ENCODE measurements around the gene ACOT4.
"Not testable (repeated sequence)": the region's sequence is repeated elsewhere in the genome, so short reads cannot be mapped to it uniquely, and the experiment has no call there.

The ACOT4 gene, protein sequence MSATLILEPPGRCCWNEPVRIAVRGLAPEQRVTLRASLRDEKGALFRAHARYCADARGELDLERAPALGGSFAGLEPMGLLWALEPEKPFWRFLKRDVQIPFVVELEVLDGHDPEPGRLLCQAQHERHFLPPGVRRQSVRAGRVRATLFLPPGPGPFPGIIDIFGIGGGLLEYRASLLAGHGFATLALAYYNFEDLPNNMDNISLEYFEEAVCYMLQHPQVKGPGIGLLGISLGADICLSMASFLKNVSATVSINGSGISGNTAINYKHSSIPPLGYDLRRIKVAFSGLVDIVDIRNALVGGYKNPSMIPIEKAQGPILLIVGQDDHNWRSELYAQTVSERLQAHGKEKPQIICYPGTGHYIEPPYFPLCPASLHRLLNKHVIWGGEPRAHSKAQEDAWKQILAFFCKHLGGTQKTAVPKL

GRCh38 chr14:73591690-73592449, at the start of gene ACOT4:
Gene ACOT4, plus strand, starts transcription at chr14:73591873. Its CDS starts 87 bp downstream, at chr14:73591960.
- peak within 1 kb of the TSS in 1 of 2 donors; percentile 1 for H3K27ac ChIP-seq
- no peak for TF ChIP-seq CTCF (IDR thresholded peaks at IDR 0.05)
- H3K4me3 ChIP-seq, result peak within 1 kb of the TSS; percentile 73
- no peak for DNase-seq (ENCODE audit: low spot score)

- DNase-seq (ENCODE audit: low spot score); H3K4me3 ChIP-seq; H3K27ac ChIP-seq: not testable (repeated sequence)
Measured at GRCh38 chr14:73542961-73543360, 48.7 kb upstream of the ACOT4 start.

GRCh38 chr14:73545353-73545752, 46.3 kb upstream of the ACOT4 start:
- not testable (repeated sequence) for DNase-seq (ENCODE audit: low spot score); H3K27ac ChIP-seq; H3K4me3 ChIP-seq

- not testable (repeated sequence) for H3K27ac ChIP-seq; DNase-seq (ENCODE audit: low spot score); H3K4me3 ChIP-seq
Measured at GRCh38 chr14:73549097-73549496, 42.6 kb upstream of the ACOT4 start.

GRCh38 chr14:73549889-73550524, 41.7 kb upstream of the ACOT4 start:
- H3K27ac ChIP-seq; DNase-seq (ENCODE audit: low spot score); H3K4me3 ChIP-seq: not testable (repeated sequence)

- no peak for DNase-seq (ENCODE audit: low spot score)
- no peak overlapping the region for H3K4me3 ChIP-seq
Measured at GRCh38 chr14:73553845-73554244, 37.8 kb upstream of the ACOT4 start.

DNA sequence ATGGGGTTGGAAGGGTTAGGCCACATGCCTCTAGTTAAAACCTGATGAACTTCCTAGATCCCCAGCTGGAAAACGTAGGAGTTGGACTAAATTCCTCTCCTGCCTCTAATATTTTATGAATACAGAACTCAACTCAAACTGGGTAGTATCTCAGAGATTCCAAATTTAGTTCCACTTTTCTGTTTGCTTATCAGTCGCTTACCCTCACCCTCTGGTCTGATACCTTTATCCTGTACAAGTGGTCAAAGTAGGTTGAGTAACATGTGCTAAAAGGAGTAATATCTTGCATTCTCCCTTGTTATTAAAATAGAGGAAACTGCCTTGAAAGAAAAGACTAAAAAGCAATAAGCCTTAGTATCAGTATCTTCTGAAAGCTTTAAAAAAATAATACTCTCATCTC, 34.5 kb upstream of the ACOT4 start:
- not testable (repeated sequence) for H3K4me3 ChIP-seq; H3K27ac ChIP-seq; DNase-seq (ENCODE audit: low spot score)

More at GRCh38 chr14:73553845-73554244, 37.8 kb upstream of the ACOT4 start:
- no peak for TF ChIP-seq CTCF (IDR thresholded peaks at IDR 0.05)
- no peak overlapping the region for H3K27ac ChIP-seq

- H3K4me3 ChIP-seq; DNase-seq (ENCODE audit: low spot score); H3K27ac ChIP-seq: not testable (repeated sequence)
Measured at GRCh38 chr14:73558238-73558637, 33.4 kb upstream of the ACOT4 start.

DNA sequence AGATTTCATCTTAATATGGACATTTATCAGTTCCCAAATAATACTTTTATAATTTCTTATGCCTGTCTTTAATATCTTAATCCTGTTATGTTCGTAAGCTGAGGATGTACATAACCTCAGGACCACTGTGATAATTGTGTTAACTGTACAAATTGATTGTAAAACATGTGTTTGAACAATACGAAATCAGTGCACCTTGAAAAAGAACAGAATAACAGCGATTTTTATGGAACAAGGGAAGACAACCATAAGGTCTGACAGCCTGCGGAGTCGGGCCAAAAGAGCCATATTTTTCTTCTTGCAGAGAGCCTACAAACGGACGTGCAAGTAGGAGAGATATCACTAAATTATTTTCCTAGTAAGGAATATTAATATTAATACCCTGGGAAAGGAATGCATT, 29.4 kb upstream of the ACOT4 start:
- H3K4me3 ChIP-seq; H3K27ac ChIP-seq; DNase-seq (ENCODE audit: low spot score): not testable (repeated sequence)

- not testable (repeated sequence) for H3K27ac ChIP-seq; DNase-seq (ENCODE audit: low spot score)
Measured at GRCh38 chr14:73562696-73563095, 29.0 kb upstream of the ACOT4 start.

DNA sequence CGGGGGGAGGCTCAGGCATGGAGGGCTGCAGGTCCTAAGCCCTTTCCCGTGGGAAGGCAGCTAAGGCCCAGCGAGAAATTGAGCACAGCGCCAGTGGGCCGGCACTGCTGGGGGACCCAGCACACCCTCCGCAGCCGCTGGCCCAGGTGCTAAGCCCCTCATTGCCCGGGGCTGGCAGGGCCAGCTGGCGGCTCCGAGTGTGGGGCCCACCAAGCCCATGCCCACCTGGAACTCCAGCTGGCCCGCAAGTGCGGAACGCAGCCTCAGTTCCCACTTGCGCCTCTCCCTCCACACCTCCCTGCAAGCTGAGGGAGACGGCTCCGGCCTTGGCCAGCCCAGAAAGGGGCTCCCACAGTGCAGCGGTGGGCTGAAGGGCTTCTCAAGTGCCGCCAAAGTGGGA, 25.2 kb upstream of the ACOT4 start:
- H3K27ac ChIP-seq; DNase-seq (ENCODE audit: low spot score): not testable (repeated sequence)
- peak overlapping the region; percentile 87 for H3K4me3 ChIP-seq

More at GRCh38 chr14:73562696-73563095, 29.0 kb upstream of the ACOT4 start:
- not testable (repeated sequence) for H3K4me3 ChIP-seq

GRCh38 chr14:73566935-73567334, 24.7 kb upstream of the ACOT4 start:
- H3K27ac ChIP-seq; DNase-seq (ENCODE audit: low spot score): not testable (repeated sequence)
- peak overlapping the region; percentile 87 for H3K4me3 ChIP-seq
